Esophagus muscularis mucosa (tissue), 4 donors: ENCODE measurements around the gene EPB41L5. TPM values are rescaled to one million over a fixed set of nuclear protein-coding genes. Genes with fewer than 3 reads are reported as not detected.
"Not testable (repeated sequence)": the region's sequence is repeated elsewhere in the genome, so short reads cannot be mapped to it uniquely, and the experiment has no call there.

ENCODE experiments used
- DNase-seq: peaks from one replicate; pipeline ENCODE4 v3.0.0-alpha.2; 2017; ENCODE audit errors: extremely low spot score
- H3K27ac ChIP-seq, 4 donors: fragments of 200-600 bp; sonication (generic); replicated peaks in 1 of 4; 1 replicate in 3 of 4; 2 replicates in 1 of 4; pipeline ENCODE4 v1.5.1; 2016 to 2019; ENCODE audit warnings: mild to moderate bottlenecking in 1 of 4
- H3K27me3 ChIP-seq, 4 donors: fragments of 200-600 bp; sonication (generic); one replicate each; pipeline versions ENCODE4 v1.5.1 to v1.6.0; 2016 to 2019
- H3K36me3 ChIP-seq, 4 donors: fragments of 200-600 bp; sonication (generic); one replicate each; pipeline ENCODE4 v1.5.1; 2016 to 2019
- H3K4me1 ChIP-seq, 4 donors: fragments of 200-600 bp; sonication (generic); one replicate each; pipeline ENCODE4 v1.5.1; 2016 to 2019
- H3K4me3 ChIP-seq, 4 donors: fragments of 200-600 bp; sonication (generic); 1 replicate in 2 of 4; 2 replicates in 2 of 4; pipeline ENCODE4 v1.5.1; 2016 to 2019; ENCODE audit warnings: mild to moderate bottlenecking in 4 of 4, moderate library complexity in 1 of 4
- H3K9me3 ChIP-seq, 4 donors: fragments of 200-600 bp; sonication (generic); 1 replicate in 3 of 4; 2 replicates in 1 of 4; pipeline ENCODE4 v1.5.1; 2016 to 2019
- CTCF ChIP-seq, 3 experiments: fragments of 200-600 bp in 2 of 3; fragments of 450-650 bp in 1 of 3; sonication (generic) in 2 of 3; IDR thresholded peaks; one replicate each; pipeline ENCODE4 v1.5.1; 2017 to 2019; ENCODE audit warnings: antibody characterized with exemption in 3 of 3, mild to moderate bottlenecking in 2 of 3, moderate library complexity in 1 of 3
- EP300 ChIP-seq: sonication (generic); formaldehyde crosslinking; IDR thresholded peaks from one replicate; pipeline ENCODE4 v1.6.1; 2017; ENCODE audit warnings: antibody characterized with exemption
- POLR2A ChIP-seq: fragments of 450-650 bp; IDR thresholded peaks from one replicate; pipeline ENCODE4 v1.6.1; 2017; ENCODE audit warnings: antibody characterized with exemption, moderate library complexity, mild to moderate bottlenecking, low read depth
- POLR2AphosphoS5 ChIP-seq, 2 donors: sonication (generic); formaldehyde crosslinking; IDR thresholded peaks; one replicate each; pipeline ENCODE4 v1.6.1; 2017; ENCODE audit warnings: antibody characterized with exemption in 2 of 2
- WGBS: methylation state at CpG from one replicate; pipeline ENCODE4 v1.1.5; 2018; 5-methylcytosine and 5-hydroxymethylcytosine counted together
- intact Hi-C: fragments of 100-400 bp; cut with DNase I; formaldehyde crosslinking; loops from one replicate; pipeline ENCODE4 v1.15.1; 2023
- total RNA-seq, 4 donors: library from RNA; depleted of rRNA; stranded (reverse); fragments of >200 nt; gene quantifications; one replicate each; pipeline versions ENCODE4 v1.1.0 to v1.2.1, GENCODE V29; 2016

EPB41L5 gene
- total RNA-seq, 4 donors from 2014 or later: 16.0 to 30.3 (median 21.6) TPM

DNA sequence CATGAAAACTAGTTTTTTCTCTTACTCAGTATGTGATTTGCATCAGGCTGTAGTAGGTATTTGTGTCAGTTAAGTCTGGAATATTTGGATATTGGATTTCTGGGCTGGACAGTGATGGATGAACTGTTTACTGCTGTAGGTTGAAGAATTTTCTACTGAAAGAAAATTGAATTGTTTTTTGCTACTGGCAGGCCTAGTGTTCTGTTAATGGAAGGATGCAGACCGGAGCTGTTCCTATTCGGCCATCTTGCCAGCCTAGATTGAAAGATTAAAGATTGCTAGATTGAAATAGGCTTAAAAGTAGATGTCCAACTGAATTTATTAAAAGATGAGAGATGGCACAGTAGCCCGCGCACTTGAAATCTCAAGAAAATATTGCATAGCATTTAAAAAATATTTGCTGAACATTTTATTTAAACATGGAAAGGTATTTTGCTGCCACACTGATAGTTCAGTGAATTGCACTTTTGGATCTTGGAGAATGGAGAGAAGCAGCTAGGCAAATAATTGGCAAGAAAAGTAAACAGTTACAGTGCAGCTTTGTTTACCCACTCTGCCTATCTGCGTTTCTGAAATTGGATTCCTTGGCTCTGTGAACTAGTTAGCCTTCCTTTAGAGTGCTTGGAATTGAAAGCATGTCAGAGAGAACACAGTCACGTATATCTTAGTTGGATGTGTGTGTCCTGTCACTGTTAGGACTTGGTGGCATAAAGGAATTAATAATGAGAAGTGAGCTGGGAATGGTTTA, 54.1 kb downstream of the EPB41L5 start:
- 59% methylated on average over 6 of the region's 6 CpGs for WGBS
- TF ChIP-seq EP300 (no peak), POLR2A (no peak), POLR2AphosphoS5 (IDR thresholded peaks at IDR 0.05) (no peak), CTCF (IDR thresholded peaks at IDR 0.05) (no peak)
- no peaks in the 10 kb centered on the region for H3K27me3 ChIP-seq
- no peak for DNase-seq
- H3K27ac ChIP-seq: no peak overlapping the region
- intact Hi-C loops: no loop called here
- peaks cover 0 to 12% (median 5%) of the 10 kb centered on the region in 4 donors for H3K4me1 ChIP-seq
- no peak overlapping the region for H3K4me3 ChIP-seq
- no peaks in the 10 kb centered on the region for H3K9me3 ChIP-seq
- H3K36me3 ChIP-seq: no peaks in the 10 kb centered on the region

GRCh38 chr2:120068040-120068658, 55.3 kb downstream of the EPB41L5 start:
- intact Hi-C loops, H3K27me3 ChIP-seq, H3K9me3 ChIP-seq, H3K4me3 ChIP-seq, H3K27ac ChIP-seq, DNase-seq, H3K36me3 ChIP-seq: not testable (repeated sequence)
- H3K4me1 ChIP-seq: peaks cover 0 to 12% (median 5%) of the 10 kb centered on the region in 4 donors
- 95% methylated on average over 12 of the region's 20 CpGs for WGBS

- TF ChIP-seq CTCF (IDR thresholded peaks at IDR 0.05): no peak
- TF ChIP-seq POLR2A: no peak
- TF ChIP-seq EP300: no peak
- no peak for TF ChIP-seq POLR2AphosphoS5 (IDR thresholded peaks at IDR 0.05)
- DNase-seq: no peak
- Histone ChIP-seq H3K27me3 (no peaks in the 10 kb centered on the region), H3K9me3 (no peaks in the 10 kb centered on the region), H3K4me3 (no peak overlapping the region), H3K27ac (no peak overlapping the region), H3K36me3 (peaks cover 0 to 20% (median 11%) of the 10 kb centered on the region in 4 donors), H3K4me1 (no peaks in the 10 kb centered on the region)
- intact Hi-C loops: no loop called here
- WGBS: 90% methylated on average over 1 of the region's 1 CpG
Observed at GRCh38 chr2:120075545-120075944, 62.7 kb downstream of the EPB41L5 start.

DNA sequence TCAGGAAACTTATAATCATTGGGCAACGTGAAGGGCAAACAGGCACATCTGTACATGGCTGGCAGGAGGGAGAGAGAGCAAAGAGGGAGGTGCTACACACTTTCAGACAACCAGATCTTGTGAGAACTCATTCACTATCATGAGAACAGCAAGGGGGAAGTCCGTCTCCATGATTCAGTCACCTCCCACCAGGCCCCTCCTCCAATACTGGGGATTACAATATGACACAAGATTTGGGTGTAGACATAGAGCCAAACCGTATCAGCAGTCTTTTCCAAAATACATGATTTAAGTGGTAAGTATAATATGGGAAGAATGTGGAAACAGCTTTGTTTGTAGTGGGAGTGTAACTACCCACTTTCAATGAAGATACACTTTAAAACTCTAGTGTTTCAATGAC, 65.0 kb downstream of the EPB41L5 start:
- H3K36me3 ChIP-seq: peaks cover 0 to 20% (median 11%) of the 10 kb centered on the region in 4 donors
- H3K4me1 ChIP-seq: no peaks in the 10 kb centered on the region
- intact Hi-C loops: no loop called here
- DNase-seq: no peak
- 78% methylated on average over 3 of the region's 3 CpGs for WGBS
- TF ChIP-seq CTCF (IDR thresholded peaks at IDR 0.05): no peak
- no peak for TF ChIP-seq EP300
- TF ChIP-seq POLR2A: no peak
- TF ChIP-seq POLR2AphosphoS5 (IDR thresholded peaks at IDR 0.05): no peak
- H3K27me3 ChIP-seq: no peaks in the 10 kb centered on the region
- H3K27ac ChIP-seq: no peak overlapping the region
- H3K9me3 ChIP-seq: no peaks in the 10 kb centered on the region
- no peak overlapping the region for H3K4me3 ChIP-seq

DNA sequence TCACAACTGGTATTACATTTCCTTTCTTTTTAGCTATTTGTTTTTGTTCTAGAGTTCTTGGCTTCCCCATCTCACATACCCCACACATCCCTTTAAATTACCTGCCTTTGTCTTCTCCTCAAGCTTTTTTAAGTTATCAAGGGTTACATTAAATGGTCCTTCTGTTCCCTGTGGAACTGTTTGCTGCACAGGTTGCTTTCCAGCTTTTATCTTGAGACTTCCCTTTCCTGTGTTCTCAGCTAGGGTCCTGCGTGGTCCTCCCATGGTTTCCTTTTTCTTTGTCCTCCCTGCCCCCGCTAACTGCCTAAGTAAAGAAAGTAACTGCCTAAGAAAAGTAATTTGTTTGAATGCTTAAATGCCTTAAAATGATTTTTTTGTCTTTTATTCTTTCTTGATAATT, 66.8 kb downstream of the EPB41L5 start:
- 81% methylated on average over 2 of the region's 2 CpGs for WGBS
- intact Hi-C loops: no loop called here
- H3K9me3 ChIP-seq: no peaks in the 10 kb centered on the region
- no peak for DNase-seq
- H3K27ac ChIP-seq: no peak overlapping the region
- no peaks in the 10 kb centered on the region for H3K27me3 ChIP-seq
- no peak for TF ChIP-seq POLR2AphosphoS5 (IDR thresholded peaks at IDR 0.05)
- TF ChIP-seq EP300: no peak
- no peak for TF ChIP-seq CTCF (IDR thresholded peaks at IDR 0.05)
- no peak for TF ChIP-seq POLR2A
- no peaks in the 10 kb centered on the region for H3K4me1 ChIP-seq
- no peak overlapping the region for H3K4me3 ChIP-seq
- H3K36me3 ChIP-seq: peaks cover 0 to 20% (median 12%) of the 10 kb centered on the region in 4 donors
